VCaP (cell line): ENCODE measurements around the gene TMC8.

Source experiments
- H3K27ac ChIP-seq: fragments of 450-650 bp; 2 replicates; pipeline ENCODE4 v1.5.1; 2017
- CTCF ChIP-seq: fragments of 450-650 bp; conservative IDR thresholded peaks from 2 replicates; pipeline ENCODE4 v1.5.1; 2017; ENCODE audit warnings: mild to moderate bottlenecking, moderate library complexity

Gene TMC8

DNA sequence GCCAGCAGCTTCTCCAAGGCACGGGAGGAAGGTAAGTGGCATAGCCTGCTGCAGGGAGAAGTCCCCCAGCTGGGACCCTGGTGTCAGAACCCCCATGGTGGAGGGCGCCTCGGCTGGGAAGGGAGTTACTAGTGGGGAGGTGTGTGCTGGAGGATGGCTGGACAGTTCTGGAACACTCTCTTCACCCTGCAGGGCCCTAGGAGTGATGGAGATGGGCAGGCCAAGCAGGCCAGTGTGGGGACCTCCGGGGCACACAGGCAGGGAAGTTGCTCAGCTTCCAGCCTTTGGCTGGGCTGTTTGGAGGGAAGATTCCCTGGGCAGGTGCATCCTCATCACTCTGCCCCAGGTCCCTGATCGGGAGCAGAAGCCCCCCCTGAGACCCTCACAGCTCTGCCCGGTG is 16.3 kb downstream of the TMC8 start:
- no peak for TF ChIP-seq CTCF
- H3K27ac ChIP-seq, result peak overlapping the region; percentile 9; the same call in 1 of the 2 replicates

GRCh38 chr17:78147315-78147998 is 16.9 kb downstream of the TMC8 start:
- no peak for TF ChIP-seq CTCF
- peak overlapping the region; percentile 9; the same call in 1 of the 2 replicates for H3K27ac ChIP-seq

DNA sequence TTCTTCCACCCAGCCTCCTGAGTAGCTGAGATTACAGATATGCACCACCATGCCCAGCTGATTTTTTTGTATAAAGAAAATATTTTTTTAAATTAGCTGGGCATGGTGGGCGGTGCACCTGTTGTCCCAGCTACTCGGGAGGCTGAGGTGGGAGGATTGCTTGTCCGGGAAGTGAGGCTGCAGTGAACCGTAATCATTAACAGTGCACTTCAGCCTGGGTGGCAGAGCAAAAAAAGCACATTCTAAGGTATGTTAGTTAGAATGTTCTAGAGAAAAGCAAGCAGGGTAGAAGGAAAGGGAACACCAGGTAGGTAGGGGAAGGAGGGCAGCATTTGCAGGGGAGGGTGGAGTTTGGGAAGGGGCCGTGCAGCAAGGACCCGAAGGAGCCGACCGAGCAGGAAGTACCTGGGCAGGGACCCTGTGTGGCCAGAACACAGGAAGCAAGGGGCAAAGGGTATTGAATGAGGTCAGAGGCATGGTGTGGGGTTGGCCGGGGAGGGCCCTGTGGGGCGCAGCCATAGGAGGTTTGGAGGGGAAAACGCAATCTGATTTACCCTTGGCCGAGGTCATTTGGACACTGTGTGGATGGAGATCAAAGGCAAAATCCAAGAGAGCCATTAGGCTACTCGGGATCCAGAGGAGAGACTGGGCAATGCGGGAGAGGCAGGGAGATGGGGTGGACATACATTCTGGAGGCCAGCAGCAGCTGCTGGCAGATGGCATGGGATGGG is 17.9 kb downstream of the TMC8 start:
- no peak overlapping the region for H3K27ac ChIP-seq
- TF ChIP-seq CTCF, result no peak

GRCh38 chr17:78151514-78152008 is 21.0 kb downstream of the TMC8 start:
- H3K27ac ChIP-seq, result peak overlapping the region; percentile 71
- no peak for TF ChIP-seq CTCF

GRCh38 chr17:78154903-78155811 is 24.6 kb downstream of the TMC8 start:
- TF ChIP-seq CTCF, result no peak

DNA sequence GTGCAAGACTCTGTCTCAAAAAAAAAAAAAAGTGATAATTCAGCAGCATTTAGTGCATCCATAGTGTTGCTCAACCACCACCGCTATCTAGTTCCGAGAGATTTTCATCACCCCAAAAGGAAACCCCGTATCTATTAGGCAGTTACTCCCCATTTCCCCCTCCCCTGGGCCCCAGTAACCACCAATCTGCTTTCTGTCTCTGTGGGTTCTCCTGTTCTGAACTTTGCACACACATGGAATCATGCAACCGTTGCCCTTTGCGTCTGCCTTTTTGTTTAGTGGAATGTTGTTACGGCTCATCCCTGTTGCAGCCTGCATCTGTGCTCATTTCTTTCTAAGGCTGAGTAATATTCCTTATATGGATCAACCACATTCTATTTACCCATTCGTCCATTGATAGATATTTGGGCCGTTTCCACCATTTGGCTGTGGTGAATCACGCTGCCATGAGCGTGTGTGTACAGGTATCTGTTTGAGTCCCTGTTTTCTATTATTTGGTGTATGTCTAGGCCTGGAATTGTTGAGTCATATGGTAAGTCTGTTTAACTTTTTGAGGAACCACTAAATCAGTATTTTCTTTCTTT is 29.1 kb downstream of the TMC8 start:
- H3K27ac ChIP-seq, result no peak overlapping the region
- no peak for TF ChIP-seq CTCF

More at GRCh38 chr17:78154903-78155811, 24.6 kb downstream of the TMC8 start:
- H3K27ac ChIP-seq, result no peak overlapping the region
